GM19463 (cell line): Measurements from ENCODE around the gene NUDT17.

ENCODE experiments used
- ATAC-seq: cut with Tn5 transposase; IDR thresholded peaks from one replicate; pipeline ENCODE4 v1.9.1; 2021; ENCODE audit warnings: mild to moderate bottlenecking, moderate library complexity; ENCODE audit not compliant: unreplicated experiment

Gene NUDT17

GRCh38 chr1:145887631-145888030, 42.2 kb downstream of the NUDT17 start:
- ATAC-seq, result no peak

GRCh38 chr1:145889722-145890121, 44.3 kb downstream of the NUDT17 start:
- no peak for ATAC-seq

DNA sequence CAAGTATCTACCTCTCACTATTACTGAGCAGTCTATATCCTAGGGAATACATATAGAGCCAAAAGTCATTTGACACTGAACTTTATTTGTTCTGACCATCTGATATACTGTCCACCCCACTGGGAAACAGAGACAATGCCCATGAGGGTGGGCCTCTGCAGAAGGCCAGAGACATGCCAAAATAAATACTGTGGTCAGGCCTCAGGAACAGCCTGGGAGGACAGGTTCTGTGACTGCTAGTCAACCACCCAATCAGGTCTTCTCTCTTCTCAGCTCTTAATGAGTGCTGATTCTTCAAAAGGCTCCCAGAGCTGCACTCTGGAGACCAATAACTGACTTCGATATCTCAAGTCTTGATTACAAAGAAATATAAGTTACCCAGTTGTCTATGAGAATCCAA, 45.7 kb downstream of the NUDT17 start:
- ATAC-seq, result no peak

GRCh38 chr1:145891587-145892485, 46.4 kb downstream of the NUDT17 start:
- ATAC-seq, result peak; percentile 53

- no peak for ATAC-seq
These were observed 47.2 kb downstream of the NUDT17 start for GRCh38 chr1:145892486-145893087.

- no peak for ATAC-seq
These were observed 48.1 kb downstream of the NUDT17 start for GRCh38 chr1:145893306-145894055.

DNA sequence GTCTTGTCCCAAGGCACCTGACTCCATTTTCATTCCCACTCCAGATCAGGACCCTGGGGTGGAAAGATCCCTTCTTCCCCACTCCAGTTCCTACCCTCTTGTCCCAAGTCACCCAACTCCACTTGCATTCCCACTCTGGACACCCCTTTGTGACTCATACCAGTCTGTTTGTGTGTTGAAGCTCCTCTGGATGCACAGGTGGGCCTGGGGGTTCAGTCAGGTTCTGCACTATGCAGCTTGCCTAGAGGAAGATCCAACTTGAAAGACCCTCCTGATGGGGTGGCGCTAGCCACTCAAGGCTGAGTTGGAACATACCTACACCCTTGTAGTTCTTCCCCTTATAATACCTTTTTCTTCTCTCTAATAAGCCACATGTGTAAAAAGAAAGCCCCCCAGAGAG, 50.0 kb downstream of the NUDT17 start:
- ATAC-seq, result no peak

GRCh38 chr1:145897969-145898368, 52.5 kb downstream of the NUDT17 start:
- ATAC-seq, result no peak
